Peyer's patch (tissue), 4 donors: ENCODE data around the gene NHEJ1.

Experiments
- POLR2A ChIP-seq, 2 donors: fragments of 450-650 bp; IDR thresholded peaks; one replicate each; pipeline ENCODE4 v1.5.1; 2017; ENCODE audit warnings: antibody characterized with exemption in 2 of 2, mild to moderate bottlenecking in 2 of 2, moderate library complexity in 2 of 2
- TF ChIP-seq, protein P1 (sequence below), 6 experiments: fragments of 450-650 bp in 4 of 6; fragments of 200-600 bp in 2 of 6; sonication (generic) in 1 of 6; IDR thresholded peaks; one replicate each; pipeline ENCODE4 v1.5.1; 2017 to 2019; ENCODE audit warnings: antibody characterized with exemption in 6 of 6, mild to moderate bottlenecking in 3 of 6, moderate library complexity in 1 of 6

DNA sequence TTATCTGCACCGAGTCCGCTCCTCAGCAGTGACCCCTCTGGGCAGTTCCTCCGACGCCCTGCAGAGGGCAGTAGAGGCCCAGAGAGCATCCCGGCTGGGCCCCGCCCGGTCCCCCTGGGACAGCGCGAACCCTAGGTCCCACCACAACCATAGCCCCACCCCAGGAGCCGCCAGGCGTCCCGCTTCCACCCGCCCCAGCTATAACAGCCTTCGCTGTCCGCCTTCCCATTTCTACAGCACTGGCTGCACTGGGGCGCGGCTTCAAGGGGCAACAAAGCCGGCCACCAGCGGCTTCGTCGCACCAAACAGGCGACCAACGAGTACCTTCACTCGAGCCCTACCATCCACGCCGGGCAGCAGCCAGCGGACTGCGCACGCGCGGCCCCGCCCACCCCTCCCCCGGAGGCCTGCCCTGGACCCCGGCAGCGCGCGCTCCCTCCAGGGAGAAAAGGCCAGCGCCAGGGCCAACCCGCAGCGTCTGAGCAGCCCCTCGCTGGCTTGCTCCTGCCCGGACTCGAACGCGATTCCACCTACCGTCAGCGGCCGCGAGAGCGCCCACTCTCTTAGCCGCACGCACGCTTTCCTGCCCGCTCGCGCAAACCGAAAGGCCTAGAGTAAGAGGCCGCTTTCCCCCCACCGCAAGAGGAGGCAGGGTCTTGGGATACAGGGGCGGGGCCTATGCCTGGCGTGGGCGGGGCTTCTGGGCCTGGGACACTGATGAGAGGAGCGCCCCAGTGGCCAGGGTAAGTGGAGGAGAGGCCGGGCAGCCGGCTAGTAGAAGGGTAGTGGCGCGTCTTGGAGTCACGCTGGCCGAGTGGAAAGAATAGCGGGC lies at the start of gene NHEJ1:
- TF ChIP-seq, protein P1, sequence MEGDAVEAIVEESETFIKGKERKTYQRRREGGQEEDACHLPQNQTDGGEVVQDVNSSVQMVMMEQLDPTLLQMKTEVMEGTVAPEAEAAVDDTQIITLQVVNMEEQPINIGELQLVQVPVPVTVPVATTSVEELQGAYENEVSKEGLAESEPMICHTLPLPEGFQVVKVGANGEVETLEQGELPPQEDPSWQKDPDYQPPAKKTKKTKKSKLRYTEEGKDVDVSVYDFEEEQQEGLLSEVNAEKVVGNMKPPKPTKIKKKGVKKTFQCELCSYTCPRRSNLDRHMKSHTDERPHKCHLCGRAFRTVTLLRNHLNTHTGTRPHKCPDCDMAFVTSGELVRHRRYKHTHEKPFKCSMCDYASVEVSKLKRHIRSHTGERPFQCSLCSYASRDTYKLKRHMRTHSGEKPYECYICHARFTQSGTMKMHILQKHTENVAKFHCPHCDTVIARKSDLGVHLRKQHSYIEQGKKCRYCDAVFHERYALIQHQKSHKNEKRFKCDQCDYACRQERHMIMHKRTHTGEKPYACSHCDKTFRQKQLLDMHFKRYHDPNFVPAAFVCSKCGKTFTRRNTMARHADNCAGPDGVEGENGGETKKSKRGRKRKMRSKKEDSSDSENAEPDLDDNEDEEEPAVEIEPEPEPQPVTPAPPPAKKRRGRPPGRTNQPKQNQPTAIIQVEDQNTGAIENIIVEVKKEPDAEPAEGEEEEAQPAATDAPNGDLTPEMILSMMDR (IDR thresholded peaks at IDR 0.05) = peak; percentile 91 to 99 (median 98)
- TF ChIP-seq POLR2A (IDR thresholded peaks at IDR 0.05) = peak; percentile 58 to 86
